ENCODE data around the gene ZKSCAN5. TPM values are rescaled to one million over a fixed set of nuclear protein-coding genes. Genes with fewer than 3 reads are reported as not detected.
"Not testable (repeated sequence)": the region's sequence is repeated elsewhere in the genome, so short reads cannot be mapped to it uniquely, and the experiment has no call there.

ZKSCAN5 gene
- total RNA-seq, 2 experiments from 2014 or later: 13.9 TPM

- H3K9me3 Mint-ChIP-seq (ENCODE audit: insufficient read depth): peaks cover 2% of the 10 kb centered on the region
- H3K36me3 Mint-ChIP-seq (ENCODE audit: low read depth): peaks cover 62% of the 10 kb centered on the region
- H3K4me3 Mint-ChIP-seq: peak overlapping the region; percentile 93
- peaks cover 24% of the 10 kb centered on the region for H3K4me1 Mint-ChIP-seq (ENCODE audit: low read depth)
- no peaks in the 10 kb centered on the region for H3K27me3 Mint-ChIP-seq (ENCODE audit: low read depth)
- ChIA-PET POLR2A (interaction anchor here (0.6 to 3.9 kb wide), 14 partner anchors 9 to 627 kb away, joined by 3 to 57 read pairs (median 7); partner anchors contain the start of genes BUD31, FAM200A, PDAP1 and TRIM4), CTCF (interaction anchor here (0.9 to 1.8 kb wide), 4 partner anchors 26 to 117 kb away, joined by 4 to 7 read pairs (median 4); partner anchors contain the start of genes CPSF4, PTCD1, ZNF655 and ZSCAN25)
- DNase-seq (no peak), ATAC-seq (peak; percentile 39)
- peak overlapping the region; percentile 99 for H3K27ac Mint-ChIP-seq
Measured at GRCh38 chr7:99499371-99499720, 5.1 kb upstream of the ZKSCAN5 start.

- CTCF ChIA-PET: interaction anchor here (0.9 to 1.8 kb wide), 4 partner anchors 27 to 116 kb away, joined by 4 to 7 read pairs (median 4); partner anchors contain the start of genes CPSF4, PTCD1, ZNF655 and ZSCAN25
- ATAC-seq (peak; percentile 44), DNase-seq (peak; percentile 95)
- peaks cover 24% of the 10 kb centered on the region for H3K4me1 Mint-ChIP-seq (ENCODE audit: low read depth)
- H3K27ac Mint-ChIP-seq: peak within 1 kb of the TSS; percentile 99
- POLR2A ChIA-PET: interaction anchor here (0.6 to 3.9 kb wide), 19 partner anchors 9 to 626 kb away, joined by 3 to 57 read pairs (median 4); partner anchors contain the start of genes BUD31, FAM200A, PDAP1 and TRIM4
- H3K9me3 Mint-ChIP-seq (ENCODE audit: insufficient read depth): no peaks in the 10 kb centered on the region
- H3K36me3 Mint-ChIP-seq (ENCODE audit: low read depth): peaks cover 55% of the 10 kb centered on the region
- peak within 1 kb of the TSS; percentile 93 for H3K4me3 Mint-ChIP-seq
- H3K27me3 Mint-ChIP-seq (ENCODE audit: low read depth): no peaks in the 10 kb centered on the region
Measured at GRCh38 chr7:99499721-99500636, 4.5 kb upstream of the ZKSCAN5 start, which contains the start of gene ZNF394. Gene ZNF394 (minus strand): TSS chr7:99500281. CDS start chr7:99500093, 188 bp downstream.

DNA sequence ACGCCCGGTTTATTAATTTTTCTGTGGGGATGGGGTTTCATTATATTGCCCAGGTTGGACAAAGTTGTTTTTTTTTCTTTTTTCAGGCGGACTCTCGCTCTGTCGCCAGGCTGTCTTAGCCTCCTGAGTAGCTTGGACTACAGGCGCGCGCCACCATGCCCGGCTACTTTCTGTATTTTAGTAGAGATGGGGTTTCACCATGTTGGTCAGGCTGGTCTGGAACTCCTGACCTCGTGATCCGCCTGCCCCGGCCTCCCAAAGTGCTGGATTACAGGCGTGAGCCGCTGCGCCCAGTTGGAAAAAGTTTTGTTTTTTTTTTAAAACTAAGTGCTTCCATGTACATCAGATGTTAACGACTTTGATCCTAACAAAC is 3.8 kb upstream of the ZKSCAN5 start:
- H3K4me1 Mint-ChIP-seq (ENCODE audit: low read depth): peaks cover 27% of the 10 kb centered on the region
- peak overlapping the region; percentile 93 for H3K4me3 Mint-ChIP-seq
- no peak for DNase-seq
- no peaks in the 10 kb centered on the region for H3K9me3 Mint-ChIP-seq (ENCODE audit: insufficient read depth)
- peaks cover 52% of the 10 kb centered on the region for H3K36me3 Mint-ChIP-seq (ENCODE audit: low read depth)
- peak overlapping the region; percentile 99 for H3K27ac Mint-ChIP-seq
- POLR2A ChIA-PET: interaction anchor here (0.7 to 3.9 kb wide), 14 partner anchors 10 to 515 kb away, joined by 3 to 57 read pairs (median 7); partner anchors contain the start of genes BUD31, FAM200A, PDAP1 and ZKSCAN1
- no peaks in the 10 kb centered on the region for H3K27me3 Mint-ChIP-seq (ENCODE audit: low read depth)
- CTCF ChIA-PET: interaction anchor here (1.3 to 1.8 kb wide), 3 partner anchors 27 to 116 kb away, joined by 4 to 7 read pairs (median 4); partner anchors contain the start of genes ZNF655 and ZSCAN25
- ATAC-seq: no peak

DNA sequence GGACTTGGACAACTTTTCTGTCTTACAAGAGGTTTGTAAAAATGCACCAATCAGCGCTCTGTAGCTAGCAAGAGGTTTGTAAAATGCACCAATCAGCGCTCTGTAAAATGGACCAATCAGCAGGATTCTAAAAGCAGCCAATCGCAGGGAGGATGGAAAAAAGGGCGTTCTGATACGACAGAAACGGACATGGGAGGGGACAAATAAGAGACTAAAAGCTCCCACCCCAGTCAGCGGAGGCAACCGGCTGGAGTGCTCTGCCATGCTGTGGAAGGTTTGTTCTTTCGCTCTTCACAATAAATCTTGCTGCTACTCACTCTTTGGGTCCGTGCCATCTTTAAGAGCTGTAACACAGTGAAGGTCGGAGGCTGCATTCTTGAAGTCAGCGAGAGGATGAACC is 3.2 kb upstream of the ZKSCAN5 start:
- not testable (repeated sequence) for DNase-seq; H3K9me3 Mint-ChIP-seq (ENCODE audit: insufficient read depth); H3K27me3 Mint-ChIP-seq (ENCODE audit: low read depth); ATAC-seq
- H3K27ac Mint-ChIP-seq: peak overlapping the region; percentile 99
- H3K4me1 Mint-ChIP-seq (ENCODE audit: low read depth): peaks cover 32% of the 10 kb centered on the region
- ChIA-PET POLR2A (interaction anchor here (1.6 to 3.9 kb wide), 4 partner anchors 57 to 514 kb away, joined by 6 to 57 read pairs (median 8); partner anchors contain the start of genes BUD31, PDAP1, ZKSCAN1 and ZNF655), CTCF (interaction anchor here (1.2 to 1.8 kb wide), 2 partner anchors 25 to 115 kb away, joined by 3 to 7 read pairs; partner anchors contain the start of gene ZSCAN25)
- peaks cover 53% of the 10 kb centered on the region for H3K36me3 Mint-ChIP-seq (ENCODE audit: low read depth)
- peak overlapping the region; percentile 93 for H3K4me3 Mint-ChIP-seq

DNA sequence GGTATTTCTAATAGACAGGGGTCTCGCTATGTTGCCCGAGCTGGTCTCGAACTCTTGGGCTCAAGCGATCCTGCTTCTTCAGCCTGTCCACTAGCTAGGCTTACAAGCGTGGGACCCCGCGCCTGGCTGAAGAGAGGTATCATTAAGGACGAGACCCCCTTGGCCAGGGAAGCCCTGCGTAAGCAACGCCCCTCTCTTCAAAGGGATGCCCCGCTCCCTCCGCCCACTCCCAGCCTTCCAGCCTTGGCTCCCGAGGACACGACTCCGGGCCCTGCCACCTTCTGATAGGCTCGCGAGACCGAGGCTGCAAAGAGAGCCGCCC is 220 bp upstream of the ZKSCAN5 start:
- Mint-ChIP-seq H3K27me3 (ENCODE audit: low read depth) (no peaks in the 10 kb centered on the region), H3K27ac (peak overlapping the region; percentile 95), H3K9me3 (ENCODE audit: insufficient read depth) (no peaks in the 10 kb centered on the region), H3K36me3 (ENCODE audit: low read depth) (peaks cover 39% of the 10 kb centered on the region), H3K4me1 (ENCODE audit: low read depth) (peaks cover 30% of the 10 kb centered on the region), H3K4me3 (peak overlapping the region; percentile 85)
- ChIA-PET CTCF (interaction anchor here (1.0 to 1.4 kb wide), 3 partner anchors 10 to 626 kb away, joined by 3 to 6 read pairs (median 3); partner anchors contain the start of gene TRRAP), POLR2A (interaction anchor here (0.6 to 2.5 kb wide), 9 partner anchors 9 to 120 kb away, joined by 3 to 23 read pairs (median 4); partner anchors contain the start of genes ZNF655 and ZSCAN25)
- DNase-seq: no peak
- ATAC-seq: no peak

DNA sequence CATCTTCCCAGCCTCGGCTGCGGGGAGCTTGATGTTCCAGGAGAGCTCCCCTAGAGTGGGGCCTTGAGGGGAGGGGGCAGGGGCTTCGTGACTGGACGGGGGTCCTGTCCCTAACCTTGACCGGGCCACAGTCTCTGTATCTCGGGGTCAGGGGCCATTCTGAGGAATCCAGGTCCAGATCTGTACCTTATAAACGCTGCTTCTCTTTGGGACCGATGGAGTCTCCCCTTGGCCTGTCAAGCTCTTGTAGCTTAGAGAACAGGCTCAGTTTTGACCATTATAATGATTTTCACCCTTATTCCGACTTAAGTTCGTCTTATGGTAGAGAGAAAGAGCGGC is 831 bp downstream of the ZKSCAN5 start:
- Mint-ChIP-seq H3K27me3 (ENCODE audit: low read depth) (no peaks in the 10 kb centered on the region), H3K4me3 (peak overlapping the region; percentile 85), H3K4me1 (ENCODE audit: low read depth) (peaks cover 32% of the 10 kb centered on the region), H3K9me3 (ENCODE audit: insufficient read depth) (no peaks in the 10 kb centered on the region), H3K36me3 (ENCODE audit: low read depth) (peaks cover 31% of the 10 kb centered on the region), H3K27ac (peak overlapping the region; percentile 95)
- DNase-seq (no peak), ATAC-seq (no peak)
- ChIA-PET CTCF (interaction anchor here (0.7 to 1.4 kb wide), 3 partner anchors 9 to 75 kb away, joined by 4 to 6 read pairs (median 4); no protein-coding TSS in a partner anchor), POLR2A (interaction anchor here (0.6 to 2.5 kb wide), 10 partner anchors 8 to 924 kb away, joined by 3 to 23 read pairs (median 4); partner anchors contain the start of genes ATP5MF, ZCWPW1, ZNF655 and ZSCAN25)

DNA sequence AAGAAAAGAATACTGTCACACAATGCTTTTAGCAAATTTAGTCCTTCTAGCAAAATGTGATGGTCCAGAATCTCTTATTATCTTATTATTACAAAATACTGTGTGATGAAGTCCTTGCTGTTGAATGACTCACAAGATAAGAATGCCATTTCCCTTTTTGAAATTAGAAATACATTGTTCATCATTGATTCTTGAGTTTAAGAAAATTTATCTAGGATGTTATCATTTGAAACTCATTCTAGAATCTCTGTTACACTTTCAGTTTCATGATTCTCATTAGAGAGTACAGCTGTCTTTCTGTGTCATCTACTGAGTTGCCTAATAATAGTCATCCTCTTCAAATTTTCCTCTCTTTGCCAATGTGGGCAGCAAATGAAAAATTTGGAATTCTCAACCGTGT is 9.6 kb downstream of the ZKSCAN5 start:
- POLR2A ChIA-PET: no interaction called here
- Mint-ChIP-seq H3K27ac (no peak overlapping the region), H3K4me1 (ENCODE audit: low read depth) (peaks cover 7% of the 10 kb centered on the region), H3K4me3 (no peak overlapping the region), H3K9me3 (ENCODE audit: insufficient read depth) (no peaks in the 10 kb centered on the region), H3K36me3 (ENCODE audit: low read depth) (peaks cover 42% of the 10 kb centered on the region), H3K27me3 (ENCODE audit: low read depth) (no peaks in the 10 kb centered on the region)
- no peak for ATAC-seq
- no peak for DNase-seq
- CTCF ChIA-PET: interaction anchor here (1.0 to 1.5 kb wide), 5 partner anchors 9 to 45 kb away, joined by 3 to 5 read pairs (median 3); partner anchors contain the start of genes ZKSCAN5 and ZNF655

GRCh38 chr7:99521399-99521798 is 16.9 kb downstream of the ZKSCAN5 start:
- peaks cover 50% of the 10 kb centered on the region for H3K36me3 Mint-ChIP-seq (ENCODE audit: low read depth)
- no peak for ATAC-seq
- POLR2A ChIA-PET: no interaction called here

DNA sequence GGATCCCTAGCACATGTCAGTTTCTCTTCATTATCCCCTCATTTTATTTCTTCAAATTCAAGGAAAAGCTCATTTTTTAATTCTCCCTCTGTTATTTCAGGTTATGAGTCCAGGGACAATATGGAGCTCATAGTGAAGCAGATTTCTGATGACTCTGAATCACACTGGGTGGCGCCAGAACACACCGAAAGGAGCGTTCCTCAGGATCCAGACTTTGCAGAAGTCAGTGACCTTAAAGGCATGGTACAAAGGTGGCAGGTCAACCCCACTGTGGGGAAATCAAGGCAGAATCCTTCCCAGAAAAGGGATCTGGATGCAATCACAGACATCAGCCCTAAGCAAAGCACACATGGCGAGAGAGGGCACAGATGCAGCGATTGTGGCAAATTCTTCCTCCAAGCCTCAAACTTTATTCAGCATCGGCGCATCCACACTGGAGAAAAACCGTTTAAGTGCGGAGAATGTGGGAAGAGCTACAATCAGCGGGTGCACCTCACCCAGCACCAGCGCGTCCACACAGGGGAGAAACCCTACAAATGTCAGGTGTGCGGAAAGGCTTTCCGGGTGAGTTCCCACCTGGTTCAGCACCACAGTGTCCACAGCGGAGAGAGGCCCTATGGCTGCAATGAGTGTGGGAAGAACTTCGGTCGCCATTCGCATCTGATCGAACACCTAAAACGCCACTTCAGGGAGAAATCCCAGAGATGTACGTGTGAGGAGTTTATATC is 21.4 kb downstream of the ZKSCAN5 start:
- peaks cover 61% of the 10 kb centered on the region for H3K36me3 Mint-ChIP-seq (ENCODE audit: low read depth)
- DNase-seq: peak; percentile 40
- H3K27ac Mint-ChIP-seq: no peak overlapping the region
- no peak for ATAC-seq
- H3K4me1 Mint-ChIP-seq (ENCODE audit: low read depth): no peaks in the 10 kb centered on the region
- no peaks in the 10 kb centered on the region for H3K27me3 Mint-ChIP-seq (ENCODE audit: low read depth)
- ChIA-PET CTCF (interaction anchor here (0.6 to 2.5 kb wide), 15 partner anchors 9 to 465 kb away, joined by 3 to 8 read pairs (median 3); partner anchors contain the start of genes FAM200A, ZKSCAN5 and ZNF655), POLR2A (interaction anchor here (1.2 kb wide), 1 partner anchor 32 kb away, joined by 4 read pairs; the partner anchor contains the start of gene ZNF655)
- no peak overlapping the region for H3K4me3 Mint-ChIP-seq
- peaks cover 9% of the 10 kb centered on the region for H3K9me3 Mint-ChIP-seq (ENCODE audit: insufficient read depth)

More at GRCh38 chr7:99521399-99521798, 16.9 kb downstream of the ZKSCAN5 start:
- Mint-ChIP-seq H3K4me3 (no peak overlapping the region), H3K9me3 (ENCODE audit: insufficient read depth) (no peaks in the 10 kb centered on the region), H3K27me3 (ENCODE audit: low read depth) (no peaks in the 10 kb centered on the region), H3K4me1 (ENCODE audit: low read depth) (no peaks in the 10 kb centered on the region), H3K27ac (no peak overlapping the region)
- CTCF ChIA-PET: no interaction called here
- DNase-seq: no peak

DNA sequence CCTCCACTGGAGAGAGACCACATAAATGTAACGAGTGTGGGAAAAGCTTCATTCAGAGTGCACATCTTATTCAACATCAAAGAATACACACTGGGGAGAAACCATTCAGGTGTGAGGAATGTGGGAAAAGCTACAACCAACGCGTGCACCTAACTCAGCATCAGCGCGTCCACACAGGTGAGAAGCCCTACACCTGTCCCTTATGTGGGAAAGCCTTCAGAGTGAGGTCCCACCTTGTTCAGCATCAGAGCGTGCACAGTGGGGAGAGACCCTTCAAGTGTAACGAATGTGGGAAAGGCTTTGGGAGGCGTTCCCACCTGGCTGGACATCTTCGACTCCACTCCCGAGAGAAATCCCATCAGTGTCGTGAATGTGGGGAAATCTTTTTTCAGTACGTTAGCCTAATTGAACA is 26.9 kb downstream of the ZKSCAN5 start:
- no peaks in the 10 kb centered on the region for H3K4me1 Mint-ChIP-seq (ENCODE audit: low read depth)
- CTCF ChIA-PET: no interaction called here

DNA sequence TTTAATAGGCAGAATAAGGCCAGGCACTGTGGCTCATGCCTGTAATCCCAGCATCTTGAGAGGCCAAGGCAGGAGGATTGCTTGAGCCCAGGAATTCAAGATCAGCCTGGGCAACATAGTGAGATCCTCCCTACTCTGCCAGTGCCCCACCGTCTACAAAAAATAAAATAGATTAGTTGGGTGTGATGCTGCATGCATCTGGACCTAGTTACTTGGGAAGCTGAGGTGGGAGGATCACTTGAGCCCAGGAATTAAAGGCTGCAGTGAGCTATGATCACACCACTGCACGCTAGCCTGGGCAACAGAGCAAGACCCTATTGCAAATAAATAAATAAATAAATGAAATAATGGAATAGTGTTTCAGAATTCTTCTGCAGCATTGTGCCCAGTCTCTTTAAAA is 31.2 kb downstream of the ZKSCAN5 start:
- Mint-ChIP-seq H3K9me3 (ENCODE audit: insufficient read depth) (peaks cover 42% of the 10 kb centered on the region), H3K4me1 (ENCODE audit: low read depth) (no peaks in the 10 kb centered on the region), H3K27ac (no peak overlapping the region), H3K36me3 (ENCODE audit: low read depth) (peaks cover 42% of the 10 kb centered on the region), H3K4me3 (no peak overlapping the region), H3K27me3 (ENCODE audit: low read depth) (no peaks in the 10 kb centered on the region)
- DNase-seq (no peak), ATAC-seq (no peak)
- CTCF ChIA-PET: interaction anchor here (2.0 kb wide), 1 partner anchor 10 kb away, joined by 8 read pairs; no protein-coding TSS in a partner anchor
- POLR2A ChIA-PET: no interaction called here

More for the DNA sequence above, 26.9 kb downstream of the ZKSCAN5 start:
- ATAC-seq: no peak
- Mint-ChIP-seq H3K36me3 (ENCODE audit: low read depth) (peaks cover 73% of the 10 kb centered on the region), H3K4me3 (no peak overlapping the region), H3K9me3 (ENCODE audit: insufficient read depth) (peaks cover 41% of the 10 kb centered on the region), H3K27me3 (ENCODE audit: low read depth) (no peaks in the 10 kb centered on the region), H3K27ac (no peak overlapping the region)
- DNase-seq: no peak
- POLR2A ChIA-PET: interaction anchor here (1.0 kb wide), 1 partner anchor 19 kb away, joined by 3 read pairs; no protein-coding TSS in a partner anchor
